SU-DHL-6 (cell line): Measurements from ENCODE around the gene NR2F1-AS1.

Experiments used
- EZH2phosphoT487 ChIP-seq: fragments of 200-600 bp; sonication (generic), shearing (Covaris generic); conservative IDR thresholded peaks from 2 replicates; pipeline ENCODE4 v1.6.1; 2018; ENCODE audit warnings: mild to moderate bottlenecking, antibody characterized with exemption, low read length, moderate library complexity, mixed read lengths
- TF ChIP-seq, protein P1 (sequence below): fragments of 200-600 bp; sonication (generic); IDR thresholded peaks from one replicate; pipeline ENCODE4 v1.5.1; 2017; ENCODE audit warnings: antibody characterized with exemption, mild to moderate bottlenecking, low read length, moderate library complexity; ENCODE audit not compliant: insufficient read depth, poor library complexity, severe bottlenecking

DNA sequence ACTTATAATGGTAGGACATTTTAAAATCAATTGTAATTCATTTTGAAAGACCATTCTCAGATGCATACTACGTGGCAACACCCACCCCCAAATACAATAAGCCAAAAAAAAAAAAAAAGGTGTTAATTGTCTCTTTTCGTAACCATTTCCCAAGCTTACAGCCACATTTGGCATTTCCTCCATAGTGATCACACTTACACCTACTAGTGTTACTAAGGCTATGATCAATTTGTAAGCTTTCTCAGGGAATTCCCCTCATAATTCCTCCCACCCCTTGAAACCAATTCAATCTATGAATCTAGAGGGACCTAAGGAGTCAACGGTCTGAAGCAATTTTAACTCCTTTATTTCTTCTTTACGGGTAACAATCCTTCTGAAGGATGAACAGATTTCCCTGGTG lies 42.1 kb upstream of the NR2F1-AS1 start:
- TF ChIP-seq, protein P1, sequence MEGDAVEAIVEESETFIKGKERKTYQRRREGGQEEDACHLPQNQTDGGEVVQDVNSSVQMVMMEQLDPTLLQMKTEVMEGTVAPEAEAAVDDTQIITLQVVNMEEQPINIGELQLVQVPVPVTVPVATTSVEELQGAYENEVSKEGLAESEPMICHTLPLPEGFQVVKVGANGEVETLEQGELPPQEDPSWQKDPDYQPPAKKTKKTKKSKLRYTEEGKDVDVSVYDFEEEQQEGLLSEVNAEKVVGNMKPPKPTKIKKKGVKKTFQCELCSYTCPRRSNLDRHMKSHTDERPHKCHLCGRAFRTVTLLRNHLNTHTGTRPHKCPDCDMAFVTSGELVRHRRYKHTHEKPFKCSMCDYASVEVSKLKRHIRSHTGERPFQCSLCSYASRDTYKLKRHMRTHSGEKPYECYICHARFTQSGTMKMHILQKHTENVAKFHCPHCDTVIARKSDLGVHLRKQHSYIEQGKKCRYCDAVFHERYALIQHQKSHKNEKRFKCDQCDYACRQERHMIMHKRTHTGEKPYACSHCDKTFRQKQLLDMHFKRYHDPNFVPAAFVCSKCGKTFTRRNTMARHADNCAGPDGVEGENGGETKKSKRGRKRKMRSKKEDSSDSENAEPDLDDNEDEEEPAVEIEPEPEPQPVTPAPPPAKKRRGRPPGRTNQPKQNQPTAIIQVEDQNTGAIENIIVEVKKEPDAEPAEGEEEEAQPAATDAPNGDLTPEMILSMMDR: no peak
- no peak for TF ChIP-seq EZH2phosphoT487
